ENCODE measurements around the gene ENTHD1. TPM values are rescaled to one million over a fixed set of nuclear protein-coding genes. Genes with fewer than 3 reads are reported as not detected.

The ENTHD1 gene
- total and polyA plus RNA-seq, 9 of the 15 experiments (the other 6 are each of a cell fraction or from before 2014, with no cell fraction given), result 0.13 to 0.98 (median 0.35) TPM

- TF ChIP-seq ASH1L (IDR thresholded peaks at IDR 0.05; ENCODE audit: borderline replicate concordance, low read depth, partially characterized antibody) (no peak), POLR3A (IDR thresholded peaks at IDR 0.05; ENCODE audit: borderline replicate concordance, extremely low read depth, insufficient read depth, insufficient read length) (no peak), XRCC5 (IDR thresholded peaks at IDR 0.05; ENCODE audit: low read depth, low read length) (0 out of 2 replicates have a peak, but pooled peaks have one; percentile 35), MCM3 (IDR thresholded peaks at IDR 0.05) (no peak), DLX4 (CRISPR knock-in tag; IDR thresholded peaks at IDR 0.05) (no peak), EHMT2 (IDR thresholded peaks at IDR 0.05) (no peak; the same call in 1 of the 2 replicates), ZMIZ1 (IDR thresholded peaks at IDR 0.05; ENCODE audit: low read depth in 2 of 2, low read length in 2 of 2) (no peak), RBM39 (optimal IDR thresholded peaks at IDR 0.05; ENCODE audit: low read depth, low read length) (no peak), POLR2AphosphoS2 (IDR thresholded peaks at IDR 0.05; ENCODE audit: low read length) (no peak), ZBTB49 (CRISPR knock-in tag; IDR thresholded peaks at IDR 0.05; ENCODE audit: borderline replicate concordance) (no peak), ATF4 (CRISPR knock-in tag; IDR thresholded peaks at IDR 0.05) (0 out of 2 replicates have a peak, but pooled peaks have one; percentile 4), RBFOX2 (IDR thresholded peaks at IDR 0.05; ENCODE audit: low read depth, low read length) (no peak), FOXK1 (CRISPR knock-in tag; IDR thresholded peaks at IDR 0.05; ENCODE audit: borderline replicate concordance) (no peak), TEAD4 (IDR thresholded peaks at IDR 0.05; ENCODE audit: low read length) (peak; percentile 94), TEAD4 (CRISPR knock-in tag; IDR thresholded peaks at IDR 0.05; ENCODE audit: borderline replicate concordance) (no peak), SREBF2 (CRISPR knock-in tag; IDR thresholded peaks at IDR 0.05) (no peak), SETDB1 (IDR thresholded peaks at IDR 0.05; ENCODE audit: low read length) (no peak), ZBED1 (IDR thresholded peaks at IDR 0.05) (0 out of 2 replicates have a peak, but pooled peaks have one; percentile 28), RUNX1 (IDR thresholded peaks at IDR 0.05; ENCODE audit: low read depth) (no peak), SRSF3 (IDR thresholded peaks at IDR 0.05; ENCODE audit: insufficient read depth, low read length) (no peak), RFX5 (IDR thresholded peaks at IDR 0.05; ENCODE audit: low read depth, low read length) (no peak)
These were observed 26.7 kb upstream of the ENTHD1 start (continued) for GRCh38 chr22:39920134-39920743.

All from K562 (cell line).